HG03039 (cell line): ENCODE data around the gene OR5C1.
"Not testable (repeated sequence)": the region's sequence is repeated elsewhere in the genome, so short reads cannot be mapped to it uniquely, and the experiment has no call there.

Source experiments
- ATAC-seq: cut with Tn5 transposase; IDR thresholded peaks from one replicate; pipeline ENCODE4 v1.9.1; 2021; ENCODE audit warnings: mild to moderate bottlenecking, moderate library complexity; ENCODE audit not compliant: unreplicated experiment

The OR5C1 gene

GRCh38 chr9:122788831-122789230, at the start of gene OR5C1:
TSS of gene OR5C1 (plus strand) at chr9:122788933. CDS start at chr9:122788933, 0 bp downstream.
- no peak for ATAC-seq

GRCh38 chr9:122742003-122742402, 46.7 kb upstream of the OR5C1 start, which contains the start of gene OR1L6:
TSS of gene OR1L6 (plus strand) at chr9:122742303. CDS start at chr9:122749848, 7,545 bp downstream.
- no peak for ATAC-seq

GRCh38 chr9:122754825-122755224, 33.9 kb upstream of the OR5C1 start:
- ATAC-seq = no peak

GRCh38 chr9:122767817-122768216, 20.9 kb upstream of the OR5C1 start:
- no peak for ATAC-seq

GRCh38 chr9:122777052-122777451, 11.7 kb upstream of the OR5C1 start:
- ATAC-seq = no peak

GRCh38 chr9:122777935-122778627, 10.7 kb upstream of the OR5C1 start:
- no peak for ATAC-seq

GRCh38 chr9:122779181-122779580, 9.6 kb upstream of the OR5C1 start:
- no peak for ATAC-seq

GRCh38 chr9:122780026-122780425, 8.7 kb upstream of the OR5C1 start:
- ATAC-seq = no peak

- ATAC-seq = no peak
Observed at GRCh38 chr9:122781671-122782070, 7.1 kb upstream of the OR5C1 start.

GRCh38 chr9:122785269-122785668, 3.5 kb upstream of the OR5C1 start:
- ATAC-seq = no peak

GRCh38 chr9:122786338-122786737, 2.4 kb upstream of the OR5C1 start:
- no peak for ATAC-seq

- ATAC-seq = no peak
Observed at GRCh38 chr9:122789256-122790046, 718 bp downstream of the OR5C1 start.

- ATAC-seq = no peak
Observed at GRCh38 chr9:122791872-122792669, 3.3 kb downstream of the OR5C1 start.

GRCh38 chr9:122797316-122798063, 8.8 kb downstream of the OR5C1 start:
- ATAC-seq = no peak

- ATAC-seq = no peak
Observed at GRCh38 chr9:122800066-122801060, 11.6 kb downstream of the OR5C1 start, which contains the start of gene OR1K1. TSS of gene OR1K1 (plus strand) at chr9:122800123. CDS start at chr9:122800123, 0 bp downstream.

GRCh38 chr9:122806661-122807060, 17.9 kb downstream of the OR5C1 start:
- ATAC-seq = no peak

- no peak for ATAC-seq
Observed at GRCh38 chr9:122807271-122807900, 18.7 kb downstream of the OR5C1 start.

GRCh38 chr9:122808141-122808540, 19.4 kb downstream of the OR5C1 start:
- ATAC-seq = no peak

GRCh38 chr9:122809261-122809660, 20.5 kb downstream of the OR5C1 start:
- ATAC-seq = not testable (repeated sequence)
